K562 (cell line): ENCODE results near the gene GALT. TPM values are rescaled to one million over a fixed set of nuclear protein-coding genes. Genes with fewer than 3 reads are reported as not detected.

Experiments used
- CHD4 ChIP-seq: fragments of 200-600 bp; sonication (generic); IDR thresholded peaks from 3 replicates; pipeline ENCODE4 v1.6.1; 2012; ENCODE audit warnings: low read depth, mild to moderate bottlenecking, mixed read lengths, low read length, inconsistent platforms; ENCODE audit not compliant: insufficient read depth, insufficient replicate concordance, poor library complexity, severe bottlenecking
- DACH1 ChIP-seq: fragments of 450-650 bp; IDR thresholded peaks from 2 replicates; pipeline ENCODE4 v1.6.1; 2018; ENCODE audit not compliant: partially characterized antibody
- HOMEZ ChIP-seq: fragments of 250-450 bp; sonication (Bioruptor Pico); IDR thresholded peaks from 2 replicates; pipeline ENCODE4 v1.4.0; 2020; ENCODE audit warnings: mild to moderate bottlenecking, moderate library complexity
- JUND ChIP-seq, 2 experiments: IDR thresholded peaks; 2 replicates in 1 of 2; 3 replicates in 1 of 2; pipeline ENCODE4 v1.6.1; 2011; ENCODE audit warnings: borderline replicate concordance in 2 of 2, low read depth in 2 of 2, low read length in 2 of 2, improper control_type of control experiment in 1 of 2, missing biosample characterization in 1 of 2, missing genetic modification characterization in 1 of 2, missing genetic modification reagents in 1 of 2
- KDM2B ChIP-seq: fragments of 250-450 bp; sonication (Bioruptor Pico); IDR thresholded peaks from 2 replicates; pipeline ENCODE4 v1.8.0; 2021; ENCODE audit warnings: mild to moderate bottlenecking, moderate library complexity
- MIER1 ChIP-seq: fragments of 450-650 bp; IDR thresholded peaks from 2 replicates; pipeline ENCODE4 v1.6.1; 2016; ENCODE audit warnings: antibody characterized with exemption, mild to moderate bottlenecking, low read depth
- MNT ChIP-seq, 2 experiments: fragments of 450-650 bp; conservative IDR thresholded peaks; 2 replicates each; pipeline ENCODE4 v1.6.1; 2017; ENCODE audit warnings: mild to moderate bottlenecking in 2 of 2, moderate library complexity in 2 of 2
- STAT5A ChIP-seq: IDR thresholded peaks from 2 replicates; pipeline ENCODE4 v1.6.1; 2012; ENCODE audit warnings: low read length, inconsistent platforms, borderline replicate concordance
- TCF7L2 ChIP-seq: fragments of 150-350 bp; IDR thresholded peaks from 2 replicates; pipeline ENCODE4 v1.6.1; 2016; ENCODE audit warnings: low read depth, mild to moderate bottlenecking, low read length, moderate library complexity
- THRB ChIP-seq: fragments of 450-650 bp; formaldehyde crosslinking; conservative IDR thresholded peaks from 2 replicates; pipeline ENCODE4 v1.4.0; 2022; ENCODE audit warnings: mild to moderate bottlenecking, missing genetic modification characterization
- ZMIZ1 ChIP-seq, 2 experiments: fragments of 150-350 bp in 1 of 2; IDR thresholded peaks; 2 replicates each; pipeline ENCODE4 v1.6.1; 2012 to 2016; ENCODE audit warnings: low read depth in 2 of 2, low read length in 2 of 2, mild to moderate bottlenecking in 1 of 2, moderate library complexity in 1 of 2
- ZNF146 ChIP-seq: IDR thresholded peaks from one replicate; pipeline ENCODE4 v1.6.1; 2018; ENCODE audit warnings: missing compliant biosample characterization; ENCODE audit not compliant: unreplicated experiment
- polyA plus RNA-seq, 8 experiments: library from polyadenylated mRNA; depleted of rRNA in 4 of 8; stranded (reverse) in 5 of 8; unstranded in 3 of 8; fragments of >200 nt; fragmentation: Nextera tagmentation in 2 of 8; fragmentation: Illumina TruSeq in 1 of 8; extraction: Ambion mirVana in 2 of 8; extraction: Trizol in 1 of 8; gene quantifications; 2 replicates each; pipeline versions ENCODE4 v1.2.1 to v1.2.3, GENCODE V29; 2011 to 2014; ENCODE audit warnings: inconsistent platforms in 1 of 8, missing spikeins in 1 of 8
- total RNA-seq, 7 experiments: library from RNA; depleted of rRNA in 6 of 7; stranded (reverse); fragments of >200 nt in 6 of 7; fragmentation: Illumina TruSeq in 2 of 7; extraction: Trizol in 2 of 7; gene quantifications; 2 replicates each; pipeline versions ENCODE4 v1.2.1 to v1.2.3, GENCODE V29; 2011 to 2021; ENCODE audit warnings: low replicate concordance in 1 of 7
- TF ChIP-seq, protein P1 (sequence below): fragments of 250-450 bp; sonication (Bioruptor Pico); IDR thresholded peaks from 2 replicates; pipeline ENCODE4 v1.8.0; 2022; ENCODE audit warnings: moderate library complexity, mild to moderate bottlenecking, inconsistent platforms
- TF ChIP-seq, protein P2 (sequence below): fragments of 450-650 bp; conservative IDR thresholded peaks from 2 replicates; pipeline ENCODE4 v1.6.1; 2016; ENCODE audit warnings: missing genetic modification characterization, low read depth, mild to moderate bottlenecking, missing compliant biosample characterization, moderate library complexity

Gene GALT
- total and polyA plus RNA-seq, 9 of the 15 experiments (the other 6 are each of a cell fraction or from before 2014, with no cell fraction given): 7.3 to 29.2 (median 15.6) TPM

- TF ChIP-seq MNT (conservative IDR thresholded peaks at IDR 0.05) (0 out of 4 replicates have a peak, but pooled peaks of 1 of the 2 experiments have one; percentile 12), THRB (CRISPR knock-in tag) (no peak), KDM2B (no peak), STAT5A (no peak), CHD4 (no peak), TCF7L2 (peak; percentile 77), JUND (IDR thresholded peaks at IDR 0.05; ENCODE audit: borderline replicate concordance, low read depth, low read length) (peak; percentile 73), JUND (tag; IDR thresholded peaks at IDR 0.05; ENCODE audit: borderline replicate concordance, low read depth, low read length) (no peak), ZNF146 (CRISPR knock-in tag) (no peak), MIER1 (no peak), DACH1 (no peak), ZMIZ1 (IDR thresholded peaks at IDR 0.05; ENCODE audit: low read depth in 2 of 2, low read length in 2 of 2) (no peak), HOMEZ (CRISPR knock-in tag) (no peak)
- TF ChIP-seq, protein P1, sequence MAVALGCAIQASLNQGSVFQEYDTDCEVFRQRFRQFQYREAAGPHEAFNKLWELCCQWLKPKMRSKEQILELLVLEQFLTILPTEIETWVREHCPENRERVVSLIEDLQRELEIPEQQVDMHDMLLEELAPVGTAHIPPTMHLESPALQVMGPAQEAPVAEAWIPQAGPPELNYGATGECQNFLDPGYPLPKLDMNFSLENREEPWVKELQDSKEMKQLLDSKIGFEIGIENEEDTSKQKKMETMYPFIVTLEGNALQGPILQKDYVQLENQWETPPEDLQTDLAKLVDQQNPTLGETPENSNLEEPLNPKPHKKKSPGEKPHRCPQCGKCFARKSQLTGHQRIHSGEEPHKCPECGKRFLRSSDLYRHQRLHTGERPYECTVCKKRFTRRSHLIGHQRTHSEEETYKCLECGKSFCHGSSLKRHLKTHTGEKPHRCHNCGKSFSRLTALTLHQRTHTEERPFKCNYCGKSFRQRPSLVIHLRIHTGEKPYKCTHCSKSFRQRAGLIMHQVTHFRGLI (CRISPR knock-in tag): no peak
- TF ChIP-seq, protein P2, sequence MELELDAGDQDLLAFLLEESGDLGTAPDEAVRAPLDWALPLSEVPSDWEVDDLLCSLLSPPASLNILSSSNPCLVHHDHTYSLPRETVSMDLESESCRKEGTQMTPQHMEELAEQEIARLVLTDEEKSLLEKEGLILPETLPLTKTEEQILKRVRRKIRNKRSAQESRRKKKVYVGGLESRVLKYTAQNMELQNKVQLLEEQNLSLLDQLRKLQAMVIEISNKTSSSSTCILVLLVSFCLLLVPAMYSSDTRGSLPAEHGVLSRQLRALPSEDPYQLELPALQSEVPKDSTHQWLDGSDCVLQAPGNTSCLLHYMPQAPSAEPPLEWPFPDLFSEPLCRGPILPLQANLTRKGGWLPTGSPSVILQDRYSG (tag): no peak
These were observed 8.9 kb upstream of the GALT start, which contains the start of gene SIGMAR1 (continued) for GRCh38 chr9:34637356-34638137.
